Measurements from ENCODE around the gene ETV5.
"Not testable (repeated sequence)": the region's sequence is repeated elsewhere in the genome, so short reads cannot be mapped to it uniquely, and the experiment has no call there.

Gene ETV5

DNA sequence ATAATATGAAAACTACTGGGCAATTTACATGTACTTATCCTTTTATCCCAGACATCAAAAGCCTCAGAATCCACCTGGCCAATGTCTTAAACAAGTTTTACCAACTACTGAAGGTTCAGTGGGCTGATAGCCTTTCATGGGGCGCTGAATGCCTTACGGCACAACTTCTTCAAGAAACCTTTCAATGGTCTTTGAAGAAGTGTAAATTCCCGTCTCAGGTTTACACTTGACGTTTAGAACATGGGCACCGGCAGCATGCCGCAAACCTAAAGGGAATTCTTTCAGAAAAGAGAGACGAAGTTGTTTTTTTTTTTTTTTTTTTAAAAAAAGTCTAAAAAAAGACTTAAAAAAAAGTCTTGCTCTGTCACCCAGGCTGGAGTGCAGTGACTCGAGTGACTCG lies 39.7 kb downstream of the ETV5 start:
- no peak for DNase-seq (ENCODE audit: low read depth in 3 of 3, low spot score in 1 of 3)

DNA sequence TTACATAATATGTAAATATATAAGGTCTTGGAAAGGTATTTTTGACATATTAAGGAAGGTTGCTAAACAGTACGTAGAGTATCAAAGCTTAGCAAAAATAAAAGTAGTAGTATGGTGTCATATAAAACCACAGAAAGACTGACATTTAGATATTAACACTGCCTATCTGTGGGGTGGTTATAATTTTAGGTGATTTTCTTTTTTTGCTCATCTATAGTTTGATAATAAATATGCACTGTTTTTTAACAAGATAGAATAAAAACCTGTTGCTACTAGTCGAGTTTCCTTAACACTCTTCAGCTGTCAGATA lies 40.7 kb downstream of the ETV5 start:
- DNase-seq (ENCODE audit: low read depth in 3 of 3, low spot score in 1 of 3) = no peak

DNA sequence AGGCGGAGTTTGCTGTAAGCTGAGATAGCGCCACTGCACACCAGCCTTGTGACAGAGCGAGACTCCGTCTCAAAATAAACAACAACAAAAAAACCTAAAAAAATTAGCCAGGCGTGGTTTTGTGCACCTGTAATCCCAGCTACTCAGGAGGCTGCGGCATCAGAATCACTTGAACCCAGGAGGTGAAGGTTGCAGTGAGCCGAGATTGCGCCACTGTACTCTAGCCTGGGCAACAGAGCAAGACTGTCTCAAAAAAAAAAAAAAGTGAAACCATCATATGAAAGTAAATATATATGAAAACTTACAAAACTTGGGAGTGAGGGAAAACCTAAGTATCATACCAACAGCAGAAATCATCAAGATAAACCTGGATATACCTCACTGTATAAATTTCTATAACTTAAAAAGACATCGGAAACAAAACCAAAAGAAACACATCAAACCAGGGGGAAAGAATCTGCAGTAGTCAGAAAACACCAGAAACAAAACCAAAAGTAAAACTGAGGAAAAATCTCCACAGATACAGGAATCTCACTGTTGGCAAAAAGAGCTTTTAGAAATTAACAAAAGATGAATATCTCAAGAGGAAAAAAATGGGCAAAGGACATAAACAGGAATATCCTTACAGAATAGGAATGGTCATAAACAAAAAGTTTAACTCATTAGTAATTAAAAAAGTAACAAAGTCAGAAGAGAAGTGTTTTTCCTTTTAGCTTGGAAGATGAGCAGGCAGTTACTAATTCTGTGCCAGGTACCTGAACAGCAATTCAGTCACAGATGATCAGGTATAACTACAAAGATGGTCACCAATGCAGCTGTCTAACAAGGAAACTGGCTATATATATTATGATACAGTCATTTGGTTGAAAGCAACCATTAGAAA lies 41.3 kb downstream of the ETV5 start:
- DNase-seq (ENCODE audit: low read depth in 3 of 3, low spot score in 1 of 3) = no peak

DNA sequence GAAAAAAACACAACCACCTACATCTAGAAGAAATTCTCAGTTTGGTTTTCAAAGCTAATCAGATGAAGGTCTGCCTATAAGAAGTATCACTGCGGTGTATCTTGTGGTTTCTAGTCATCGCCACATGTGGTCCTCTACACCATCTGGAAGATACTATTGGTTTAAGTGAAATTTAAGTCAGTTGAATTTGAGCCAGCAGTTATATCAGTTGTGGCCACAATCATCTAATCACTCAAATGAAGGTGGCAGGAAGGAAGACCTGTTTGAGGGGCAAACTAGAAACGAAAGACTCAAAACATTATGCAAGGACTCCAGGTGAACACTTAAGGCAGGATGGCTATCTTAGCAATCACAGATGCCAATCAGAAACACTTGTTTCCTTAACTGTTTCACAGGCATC lies 48.7 kb downstream of the ETV5 start:
- no peak for DNase-seq (ENCODE audit: low read depth in 3 of 3, low spot score in 1 of 3)

DNA sequence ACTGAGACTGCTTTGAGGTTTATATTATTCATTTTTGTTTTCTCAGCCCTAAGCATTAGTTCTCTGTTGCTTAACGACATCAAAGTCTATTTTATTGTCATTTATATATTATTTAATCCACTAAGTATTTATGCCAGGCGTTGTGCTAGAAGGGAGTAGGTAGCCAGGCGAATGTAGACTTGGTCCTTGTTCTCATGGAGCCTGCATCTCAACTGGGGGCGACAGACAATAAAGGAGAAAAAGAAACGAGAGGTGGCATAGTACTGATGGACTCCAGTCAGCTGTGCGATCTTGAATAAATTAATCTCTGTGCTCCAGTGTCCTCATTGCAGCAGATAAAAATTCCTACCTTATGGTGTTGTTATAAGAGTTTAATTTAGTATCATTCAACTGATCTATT lies 49.7 kb downstream of the ETV5 start:
- DNase-seq (ENCODE audit: low read depth in 3 of 3, low spot score in 1 of 3) = no peak

DNA sequence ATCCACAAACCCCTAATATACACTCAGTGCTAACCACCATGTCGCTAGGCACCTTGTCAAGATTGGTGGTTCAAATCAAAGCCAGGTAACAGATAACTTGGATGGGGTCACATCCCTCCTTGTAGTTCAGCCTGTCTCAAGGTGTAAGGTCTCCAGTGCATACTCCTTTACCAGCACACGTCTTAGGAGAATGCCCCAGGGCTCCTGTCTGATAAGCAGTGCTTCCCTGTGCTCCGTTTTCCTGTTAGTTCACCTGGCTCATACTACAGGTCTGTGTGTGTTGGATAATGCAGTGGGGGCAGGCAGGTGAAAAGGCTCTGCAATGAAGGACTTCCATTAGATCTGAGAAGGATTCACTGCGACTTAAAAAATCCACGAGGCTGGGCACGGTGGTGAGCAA lies 50.7 kb downstream of the ETV5 start:
- DNase-seq (ENCODE audit: low read depth in 3 of 3, low spot score in 1 of 3) = no peak

DNA sequence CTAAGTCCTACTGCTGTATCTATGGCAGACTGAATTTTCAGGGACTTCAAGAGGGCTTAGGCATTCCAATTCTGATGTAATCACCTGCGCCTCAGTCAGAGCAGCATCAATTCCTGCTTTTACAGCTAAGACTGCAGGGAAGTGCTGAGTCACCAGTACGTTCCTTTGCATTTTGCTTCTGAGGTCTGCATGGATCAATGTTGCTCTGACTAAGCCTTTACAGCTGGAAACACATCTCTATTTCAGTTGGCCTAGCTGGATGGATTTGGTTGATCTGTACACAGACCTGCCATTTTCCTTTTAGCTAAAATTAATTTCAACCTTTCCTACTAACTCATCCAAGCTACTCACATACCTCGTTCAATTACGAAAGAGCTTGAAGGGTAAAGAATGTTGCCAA lies 51.3 kb downstream of the ETV5 start:
- DNase-seq (ENCODE audit: low read depth in 3 of 3, low spot score in 1 of 3) = no peak

DNA sequence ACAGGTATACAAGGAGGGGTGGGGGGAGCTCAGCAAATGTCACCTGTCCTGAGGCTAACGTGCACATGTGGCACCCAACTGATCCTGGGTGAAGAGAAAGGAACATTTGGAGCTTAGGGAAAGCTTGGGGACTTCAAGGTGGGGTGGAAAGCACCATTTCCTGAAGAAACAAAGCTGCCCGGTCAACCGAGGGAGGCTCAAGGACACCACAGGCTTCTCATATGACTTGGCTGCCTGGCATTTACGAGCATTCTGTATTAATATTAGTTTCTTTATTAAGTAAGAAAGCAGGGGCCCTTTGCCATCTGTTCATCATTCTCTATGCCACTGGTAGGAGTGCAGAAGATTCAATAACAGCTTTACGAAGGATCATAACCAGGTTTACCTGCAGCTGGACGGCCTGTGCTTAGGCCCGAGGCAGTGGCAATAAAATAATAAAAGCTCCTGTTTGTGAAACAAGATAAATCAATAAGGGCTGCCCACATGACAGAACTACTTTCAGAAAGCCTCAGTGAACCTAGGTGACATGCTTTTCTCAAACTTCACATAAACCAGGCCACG lies 54.0 kb downstream of the ETV5 start:
- DNase-seq (ENCODE audit: low read depth in 3 of 3, low spot score in 1 of 3) = no peak

DNA sequence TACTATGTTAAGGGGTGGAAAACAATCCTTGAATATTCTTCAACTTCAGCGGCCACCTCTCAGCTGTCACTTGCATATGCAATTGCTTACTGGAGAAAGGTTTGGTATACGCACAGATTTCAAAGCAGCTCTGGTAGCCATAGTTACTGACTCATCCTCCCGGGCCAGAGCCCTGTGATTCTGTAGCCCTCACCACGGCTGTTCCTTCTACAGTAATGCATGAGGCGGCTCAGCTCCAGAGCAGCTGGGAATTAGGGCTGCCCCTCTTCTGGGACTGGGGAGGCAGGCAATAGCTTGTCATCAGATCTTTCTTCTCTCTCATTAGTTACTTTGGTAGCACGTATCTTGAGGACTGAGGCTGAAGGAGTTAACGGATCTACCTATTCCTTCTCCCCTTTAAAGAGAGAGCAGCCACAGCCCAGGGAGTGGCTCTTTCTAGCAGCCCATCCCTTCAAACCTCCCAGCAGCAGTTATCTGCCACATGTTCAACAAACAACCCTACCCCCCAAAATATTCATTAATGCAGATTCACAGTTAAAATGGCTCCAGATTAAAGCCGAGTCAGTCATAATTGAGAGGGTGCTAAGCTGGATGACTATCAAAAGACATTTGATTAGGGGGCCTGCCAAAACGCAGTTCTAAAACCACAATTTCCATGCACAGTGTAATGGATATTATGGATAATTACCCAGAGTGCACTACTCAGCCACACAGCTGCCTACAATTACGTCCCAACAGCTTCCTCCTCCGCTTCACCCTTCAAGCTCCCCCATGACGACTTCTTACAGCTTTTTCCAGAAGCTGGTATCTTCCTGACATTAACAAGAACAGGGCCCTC lies 54.7 kb downstream of the ETV5 start:
- no peak for DNase-seq (ENCODE audit: low read depth in 3 of 3, low spot score in 1 of 3)

DNA sequence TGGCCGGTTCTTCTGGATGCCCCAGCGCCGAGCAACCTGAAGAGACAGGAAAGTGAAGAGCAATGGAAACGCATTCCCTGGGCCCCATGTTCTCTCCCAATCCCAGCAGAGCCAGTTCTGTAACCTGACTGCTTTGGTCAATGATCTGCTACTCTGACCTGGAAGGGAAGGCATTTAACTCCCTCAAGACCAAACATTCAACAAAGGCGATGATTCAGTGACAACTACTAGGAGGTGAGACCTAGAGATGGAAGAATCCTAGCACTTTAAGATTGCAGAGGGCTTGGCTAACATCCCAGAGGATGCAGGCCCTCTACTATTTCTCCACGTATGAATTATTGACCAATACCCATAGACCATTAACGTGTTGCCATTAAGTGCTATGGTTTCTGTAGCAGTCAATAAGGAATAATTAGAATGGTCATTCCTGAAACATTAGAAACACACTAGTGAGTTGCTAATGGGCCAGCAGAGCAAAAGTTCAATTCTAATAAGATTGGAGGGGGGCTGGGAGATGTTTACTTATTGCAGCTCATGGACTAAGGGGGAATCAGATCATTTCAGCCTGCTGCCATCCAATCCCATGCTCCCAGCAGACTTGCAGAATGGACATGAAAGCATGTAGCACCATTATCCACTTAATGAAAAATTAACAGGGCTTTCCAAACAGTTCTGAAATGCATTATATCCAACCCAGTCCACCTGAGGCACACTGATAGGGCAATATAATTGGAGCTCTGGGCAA lies 56.6 kb downstream of the ETV5 start:
- DNase-seq (ENCODE audit: low read depth in 3 of 3, low spot score in 1 of 3) = no peak

DNA sequence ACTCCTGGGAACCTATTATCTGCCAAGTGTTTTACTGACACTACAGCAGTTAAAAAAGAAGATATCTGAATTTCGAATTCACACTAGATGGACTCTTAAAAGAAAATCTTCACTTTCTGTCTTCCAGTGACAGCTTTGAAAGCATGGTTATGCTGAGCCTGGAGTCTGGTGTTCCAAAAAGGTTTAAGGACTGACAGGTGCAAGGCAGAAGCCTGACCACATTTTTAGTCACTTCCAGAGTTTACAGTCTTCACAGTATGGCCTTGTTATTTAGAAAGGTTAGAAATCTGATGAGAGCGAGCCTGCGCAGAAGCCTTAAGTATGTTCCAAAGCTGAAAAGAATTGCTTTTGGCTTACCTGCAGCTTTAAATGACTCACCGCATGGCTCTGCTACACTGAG lies 59.9 kb downstream of the ETV5 start:
- no peak for DNase-seq (ENCODE audit: low read depth in 3 of 3, low spot score in 1 of 3)

DNA sequence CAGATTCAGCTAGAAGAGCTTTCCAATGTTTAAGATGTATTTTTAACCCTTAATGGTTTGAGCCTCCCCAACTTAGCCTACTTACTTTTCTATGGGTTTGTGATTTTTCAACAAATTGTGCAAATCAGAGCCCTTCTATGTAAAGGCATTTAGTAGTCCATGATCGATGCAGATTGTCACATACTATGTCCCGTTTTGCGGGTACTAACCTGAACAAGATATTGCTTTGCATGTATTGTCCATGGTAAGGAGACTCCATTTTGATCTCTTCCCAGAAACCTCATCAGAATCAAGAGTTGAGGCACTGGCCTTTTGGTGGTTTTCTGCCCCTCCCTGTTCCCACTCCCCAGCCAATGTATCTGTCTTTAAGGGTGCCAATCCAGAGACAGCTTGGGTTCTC lies 60.8 kb downstream of the ETV5 start:
- DNase-seq (ENCODE audit: low read depth in 3 of 3, low spot score in 1 of 3) = no peak

DNA sequence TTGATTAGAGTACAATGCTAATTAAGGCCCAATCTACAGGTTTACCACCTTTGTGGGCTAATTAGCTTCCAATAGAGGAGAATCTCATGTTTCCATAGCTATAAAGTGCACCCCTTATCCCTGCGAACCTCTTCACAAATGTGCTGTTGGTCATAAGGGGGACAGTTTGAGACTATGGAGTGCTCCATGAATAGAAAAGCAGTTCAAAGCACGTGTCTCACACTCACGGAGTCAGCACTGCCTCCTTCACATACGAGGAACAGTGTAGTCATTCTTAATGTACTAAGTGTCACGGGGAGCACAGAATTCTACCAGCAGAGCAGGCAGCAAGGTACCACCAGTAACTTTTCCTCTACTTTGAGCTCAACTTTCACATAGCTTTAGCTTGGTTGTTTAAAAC lies 62.1 kb downstream of the ETV5 start:
- DNase-seq (ENCODE audit: low read depth in 3 of 3, low spot score in 1 of 3) = no peak

DNA sequence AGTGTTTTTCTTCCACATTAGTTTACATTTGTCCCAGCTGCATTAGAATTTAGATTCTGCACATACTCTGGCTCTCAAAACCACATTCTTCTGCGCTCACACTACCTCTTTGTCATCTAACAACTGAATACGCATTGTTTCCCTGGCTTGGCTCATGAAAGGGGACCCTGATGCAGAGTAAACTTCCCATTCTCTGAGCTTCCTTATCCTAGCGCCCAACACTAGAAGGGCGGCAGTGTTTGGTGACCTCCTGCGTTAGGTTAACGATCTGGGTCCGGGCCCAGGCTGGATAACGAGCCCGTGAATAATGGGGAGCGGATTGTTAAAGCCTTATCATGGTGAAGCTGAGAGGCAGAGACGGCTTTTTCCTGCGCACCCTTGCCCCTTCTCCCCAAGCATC lies 63.9 kb downstream of the ETV5 start:
- no peak for DNase-seq (ENCODE audit: low read depth in 3 of 3, low spot score in 1 of 3)

DNA sequence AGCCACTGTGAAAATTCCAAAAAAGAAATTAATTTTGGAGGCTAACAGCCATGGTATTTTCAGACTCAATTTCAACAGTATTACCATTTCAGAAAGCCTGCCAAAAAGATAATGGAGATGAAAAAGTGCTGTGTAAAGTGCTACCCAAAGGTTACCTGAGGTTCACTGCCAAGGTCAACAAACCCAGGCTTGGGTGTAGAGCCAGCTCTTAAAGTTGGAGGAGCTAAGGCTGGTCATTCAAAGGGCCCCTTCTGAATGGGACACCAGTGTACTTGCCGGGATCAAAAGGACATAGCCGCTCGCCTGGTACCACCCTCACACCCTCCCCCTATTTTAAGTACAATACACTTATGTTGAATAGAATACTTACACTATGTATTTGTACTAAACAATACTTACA lies 64.5 kb downstream of the ETV5 start:
- no peak for DNase-seq (ENCODE audit: low read depth in 3 of 3, low spot score in 1 of 3)

DNA sequence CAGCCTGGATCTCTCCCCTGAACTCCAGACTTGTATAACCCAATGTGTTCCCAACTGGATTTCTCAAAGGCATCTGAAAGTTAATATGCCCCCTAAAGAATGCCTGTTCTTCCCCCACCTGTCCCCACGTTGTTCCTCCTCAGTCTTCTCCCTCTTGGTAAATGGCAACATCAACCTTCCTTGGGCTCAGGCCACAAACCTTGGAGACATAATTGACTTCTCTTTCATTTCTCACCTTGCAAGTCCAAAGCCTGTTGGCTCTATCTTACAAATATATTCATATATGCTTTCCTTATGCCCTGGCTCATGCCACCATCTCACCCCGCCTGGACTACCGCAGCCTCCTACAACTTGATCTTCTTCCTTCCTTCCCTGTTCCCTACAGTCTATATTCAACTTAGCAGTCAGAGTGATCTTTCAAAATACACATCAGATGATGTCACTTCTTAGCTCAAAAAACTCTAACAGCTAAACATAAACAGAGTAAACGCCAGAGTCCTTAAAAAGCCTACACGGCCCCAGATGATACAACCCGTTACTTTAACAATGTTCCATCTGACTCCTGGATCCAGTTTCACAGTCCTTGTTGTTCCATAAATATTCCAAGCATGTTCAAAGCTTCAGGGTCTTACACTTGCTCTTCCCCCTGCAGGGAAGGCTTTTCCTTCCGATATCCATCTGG lies 66.2 kb downstream of the ETV5 start:
- DNase-seq (ENCODE audit: low read depth in 3 of 3, low spot score in 1 of 3) = no peak

DNA sequence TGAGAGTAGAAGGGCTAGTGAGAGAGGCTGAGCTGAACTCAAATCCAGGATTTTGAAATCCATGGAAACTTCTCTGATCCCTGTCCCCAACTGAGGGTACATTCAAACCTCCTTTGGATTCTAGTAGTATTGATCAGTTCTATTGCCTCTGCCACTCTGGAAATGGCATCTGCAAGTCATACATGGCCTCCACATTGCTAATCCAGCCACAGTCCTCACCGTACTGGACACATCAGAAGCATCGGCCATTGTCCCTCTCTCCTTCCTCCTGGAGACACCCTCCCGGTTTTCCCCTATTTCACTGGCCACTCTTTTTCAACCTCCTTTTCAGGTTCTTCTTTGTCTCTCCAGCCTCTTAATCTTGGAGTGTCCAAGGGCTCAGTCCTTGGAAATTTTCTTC lies 66.9 kb downstream of the ETV5 start:
- DNase-seq (ENCODE audit: low read depth in 3 of 3, low spot score in 1 of 3) = no peak

DNA sequence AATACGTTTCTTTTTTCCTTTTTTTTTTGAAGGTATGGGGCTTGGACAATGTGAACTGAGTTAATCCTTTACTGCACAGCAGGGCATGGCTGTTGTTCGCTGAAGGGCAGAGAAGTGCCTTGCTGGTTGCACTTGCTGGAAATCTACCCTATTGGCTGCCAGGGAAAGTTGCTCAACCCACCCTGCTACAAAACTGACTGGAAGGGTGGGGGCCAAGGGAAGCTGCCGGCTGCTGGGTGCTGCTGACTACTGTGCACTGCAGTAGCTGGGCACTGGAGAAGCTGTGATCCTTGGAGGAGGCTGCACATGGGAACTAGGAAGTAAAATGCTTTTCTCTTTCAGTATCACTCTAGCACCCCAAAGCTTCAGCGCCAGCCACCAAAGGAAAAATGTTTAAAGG lies 70.5 kb downstream of the ETV5 start:
- DNase-seq (ENCODE audit: low read depth in 3 of 3, low spot score in 1 of 3) = no peak

DNA sequence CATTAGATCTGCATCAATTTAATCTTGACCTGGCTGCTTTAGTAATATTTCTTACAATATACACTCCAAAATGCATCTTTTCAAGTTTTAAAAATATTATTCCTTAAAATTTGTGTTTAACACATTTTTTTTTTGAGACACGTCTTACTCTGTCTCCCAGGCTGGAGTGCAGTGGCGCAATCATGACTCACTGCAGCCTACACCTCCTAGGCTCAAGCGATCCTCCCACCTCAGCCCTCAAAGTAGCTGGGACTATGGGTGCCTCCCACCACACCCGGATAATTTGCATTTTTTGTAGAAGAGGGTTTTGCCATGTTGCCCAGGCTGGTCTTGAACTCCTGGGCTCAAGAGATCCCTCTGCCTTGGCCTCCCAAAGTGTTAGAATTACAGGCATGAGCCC lies 73.6 kb downstream of the ETV5 start:
- no peak for DNase-seq (ENCODE audit: low read depth in 3 of 3, low spot score in 1 of 3)

DNA sequence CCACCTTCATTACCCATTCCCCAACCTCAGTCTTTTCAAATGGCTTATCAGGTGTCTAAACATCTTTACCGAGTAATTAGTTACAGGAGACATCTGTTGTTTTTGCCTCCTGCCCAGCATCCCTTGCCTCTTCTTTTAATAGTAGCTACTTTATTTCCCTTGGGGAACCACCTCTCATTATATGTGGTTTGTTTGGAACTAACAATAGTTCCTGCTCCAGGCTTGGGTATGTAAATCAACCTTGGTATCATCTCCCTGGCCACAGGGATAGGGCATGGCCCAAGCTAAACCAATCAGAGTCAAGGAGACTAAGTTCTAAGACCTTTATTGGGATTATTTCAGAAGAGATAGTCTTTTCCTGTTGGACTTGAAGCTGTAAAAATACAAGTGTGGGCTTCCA lies 76.6 kb downstream of the ETV5 start:
- no peak for DNase-seq (ENCODE audit: low read depth in 3 of 3, low spot score in 1 of 3)

DNA sequence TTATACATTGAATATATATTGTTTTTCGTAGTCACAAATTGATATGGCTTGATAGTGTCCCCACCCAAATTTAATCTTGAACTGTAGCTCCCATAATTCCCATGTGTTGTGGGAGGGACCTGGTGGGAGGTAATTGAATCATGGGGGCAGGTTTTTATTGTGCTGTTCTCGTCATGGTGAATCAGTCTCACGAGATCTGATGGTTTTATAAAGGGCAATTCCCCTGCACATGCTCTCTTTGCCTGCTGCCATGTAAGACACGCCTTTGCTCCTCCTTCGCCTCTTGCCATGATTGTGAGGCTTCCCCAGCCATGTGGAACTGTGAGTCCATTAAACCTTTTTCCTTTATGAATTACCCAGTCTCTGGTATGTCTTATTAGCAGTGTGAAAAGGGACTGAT lies 82.9 kb downstream of the ETV5 start:
- not testable (repeated sequence) for DNase-seq (ENCODE audit: low read depth in 3 of 3, low spot score in 1 of 3)

Measured in stimulated activated CD4-positive, alpha-beta T cell treated with anti-CD3 and anti-CD28 coated beads, TNF-alpha, amount 100 ng/mL, for 1 hour (primary cell).